Ureter (tissue), 1 donor: ENCODE results near the gene SRSF1. TPM values are rescaled to one million over a fixed set of nuclear protein-coding genes. Genes with fewer than 3 reads are reported as not detected.
A peak's percentile ranks its signal among the peaks of the same experiment; 100 is the strongest.

ENCODE experiments used
- DNase-seq: peaks from one replicate; pipeline ENCODE4 v3.0.0-alpha.2; 2020; ENCODE audit warnings: low spot score
- total RNA-seq: library from RNA; stranded (reverse); gene quantifications from one replicate; pipeline ENCODE4 v1.2.4, GENCODE V29; 2023
- donor health status: DM: yes; HTN: yes; CAD: no.

Gene SRSF1
- total RNA-seq, 1 donor from 2014 or later, result 205 TPM

- DNase-seq, result no peak
These were observed 12.0 kb upstream of the SRSF1 start for GRCh38 chr17:58019039-58019438.

- DNase-seq, result no peak
These were observed 3.2 kb upstream of the SRSF1 start for GRCh38 chr17:58010067-58010799.

GRCh38 chr17:58007781-58008706 lies 998 bp upstream of the SRSF1 start:
- no peak for DNase-seq

- peak; percentile 87 for DNase-seq
These were observed 504 bp downstream of the SRSF1 start for GRCh38 chr17:58006560-58006923.

- no peak for DNase-seq
These were observed 1.1 kb downstream of the SRSF1 start for GRCh38 chr17:58005728-58006559.

GRCh38 chr17:58005031-58005727 lies 1.9 kb downstream of the SRSF1 start:
- no peak for DNase-seq

GRCh38 chr17:58004060-58004459 lies 3.0 kb downstream of the SRSF1 start:
- DNase-seq, result no peak

GRCh38 chr17:58002973-58003372 lies 4.1 kb downstream of the SRSF1 start:
- no peak for DNase-seq

- no peak for DNase-seq
These were observed 4.7 kb downstream of the SRSF1 start for GRCh38 chr17:58002154-58002948.

- DNase-seq, result no peak
These were observed 5.5 kb downstream of the SRSF1 start for GRCh38 chr17:58001461-58002124.

GRCh38 chr17:57999496-58000017 lies 7.5 kb downstream of the SRSF1 start:
- DNase-seq, result no peak

GRCh38 chr17:57999010-57999495 lies 8.0 kb downstream of the SRSF1 start:
- DNase-seq, result no peak

GRCh38 chr17:57997085-57997809 lies 9.8 kb downstream of the SRSF1 start:
- DNase-seq, result no peak

GRCh38 chr17:57995076-57995956 lies 11.7 kb downstream of the SRSF1 start:
- DNase-seq, result peak; percentile 70

- DNase-seq, result no peak
These were observed 12.6 kb downstream of the SRSF1 start for GRCh38 chr17:57994436-57994835.

GRCh38 chr17:57993471-57994365 lies 13.3 kb downstream of the SRSF1 start:
- no peak for DNase-seq

GRCh38 chr17:57991537-57991936 lies 15.5 kb downstream of the SRSF1 start:
- DNase-seq, result no peak
